HUES48 (cell line): Measurements from ENCODE around the gene OTUD6A.

ENCODE experiments used
- H3K27ac ChIP-seq: one replicate; pipeline ENCODE4 v1.7.0; 2013; ENCODE audit warnings: low read depth, low read length, inconsistent platforms
- H3K27me3 ChIP-seq: 2 replicates; pipeline ENCODE4 v1.6.1; 2013; ENCODE audit warnings: mild to moderate bottlenecking, low read length; ENCODE audit not compliant: control insufficient read depth, insufficient read depth
- H3K36me3 ChIP-seq: 2 replicates; pipeline ENCODE4 v1.6.1; 2013; ENCODE audit warnings: low read length; ENCODE audit not compliant: control insufficient read depth, insufficient read depth
- H3K4me1 ChIP-seq: 2 replicates; pipeline ENCODE4 v1.6.1; 2013; ENCODE audit warnings: mild to moderate bottlenecking, low read length; ENCODE audit not compliant: control insufficient read depth, insufficient read depth
- H3K4me3 ChIP-seq: 2 replicates; pipeline ENCODE4 v1.5.1; 2013; ENCODE audit warnings: mild to moderate bottlenecking, low read depth, low read length
- H3K9ac ChIP-seq: 2 replicates; pipeline ENCODE4 v1.6.1; 2013; ENCODE audit warnings: mild to moderate bottlenecking, low read depth, low read length, moderate library complexity
- H3K9me3 ChIP-seq: 2 replicates; pipeline ENCODE4 v1.6.1; 2013; ENCODE audit warnings: low read length; ENCODE audit not compliant: control insufficient read depth, insufficient read depth

The OTUD6A gene

GRCh38 chrX:70049406-70049805 lies 12.9 kb upstream of the OTUD6A start:
- Histone ChIP-seq H3K9me3 (peaks cover 53% of the 10 kb centered on the region), H3K4me3 (no peak overlapping the region), H3K36me3 (no peaks in the 10 kb centered on the region), H3K27me3 (no peaks in the 10 kb centered on the region), H3K27ac (no peak overlapping the region), H3K4me1 (no peaks in the 10 kb centered on the region), H3K9ac (no peak overlapping the region)

DNA sequence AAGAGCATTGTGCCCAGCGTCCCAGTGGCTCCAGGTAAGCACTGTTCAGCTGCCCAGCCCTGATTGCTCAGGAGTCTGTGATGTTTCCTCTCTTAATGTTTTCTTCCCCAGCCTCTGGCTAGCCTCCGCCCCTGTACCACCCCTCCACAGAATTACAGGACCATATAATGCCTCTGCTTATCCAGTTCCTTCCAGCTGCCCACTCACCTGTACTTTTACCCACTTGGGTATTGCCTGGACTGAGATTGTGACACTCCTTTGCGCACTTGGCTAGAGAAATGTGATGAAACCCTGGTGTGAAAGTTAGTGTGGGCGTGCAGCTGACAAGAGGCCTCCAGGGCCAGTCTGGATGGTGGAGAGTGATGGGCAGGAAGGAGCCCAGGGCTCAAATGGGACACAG lies 12.3 kb upstream of the OTUD6A start, which contains the start of gene AWAT2:
Gene AWAT2 (minus strand): TSS at position 14 of the 400 bp plus-strand sequence. CDS start 6 bp downstream, at position 8.
- Histone ChIP-seq H3K9me3 (peaks cover 55% of the 10 kb centered on the region), H3K27ac (no peak within 1 kb of the TSS), H3K4me1 (no peaks in the 10 kb centered on the region), H3K36me3 (no peaks in the 10 kb centered on the region), H3K27me3 (no peaks in the 10 kb centered on the region), H3K9ac (no peak within 1 kb of the TSS), H3K4me3 (no peak within 1 kb of the TSS)

DNA sequence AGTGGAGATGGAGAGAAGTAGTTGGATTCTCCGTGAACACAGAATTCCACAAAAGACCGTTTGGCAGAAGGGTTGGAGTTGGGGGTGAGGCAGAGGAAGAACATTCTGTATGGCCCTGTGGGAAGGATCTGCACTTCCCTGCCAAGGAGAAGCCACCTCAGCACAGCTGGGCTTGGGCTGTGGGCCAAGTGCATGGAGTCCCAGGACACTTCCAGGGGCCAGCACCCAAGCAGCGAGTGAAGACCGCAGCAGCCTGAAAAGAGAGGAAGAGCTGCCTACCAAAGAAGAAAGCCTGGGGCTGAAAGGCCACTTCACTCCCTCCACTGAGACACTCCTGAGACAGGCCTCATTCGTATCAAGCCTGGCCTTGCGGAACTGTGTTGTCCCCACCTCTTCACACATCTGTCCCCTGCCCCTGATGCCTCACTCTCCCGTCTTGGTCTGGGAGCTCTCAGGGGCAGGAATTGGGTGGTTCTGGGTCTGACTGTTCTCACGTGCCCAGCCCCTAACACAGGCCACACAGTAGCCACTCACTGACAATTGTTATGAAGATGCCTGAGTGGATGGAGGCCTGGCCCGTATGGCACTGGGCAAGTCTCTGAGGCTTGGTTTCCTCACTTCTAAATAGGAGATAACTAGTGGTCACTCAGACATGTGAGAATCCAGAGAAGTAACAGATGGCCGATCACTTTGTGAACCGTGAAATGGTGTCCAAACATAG lies 9.2 kb upstream of the OTUD6A start:
- Histone ChIP-seq H3K9ac (no peak overlapping the region), H3K4me1 (no peaks in the 10 kb centered on the region), H3K27ac (no peak overlapping the region), H3K9me3 (peaks cover 49% of the 10 kb centered on the region), H3K4me3 (no peak overlapping the region), H3K27me3 (no peaks in the 10 kb centered on the region), H3K36me3 (no peaks in the 10 kb centered on the region)

GRCh38 chrX:70054391-70054790 lies 7.9 kb upstream of the OTUD6A start:
- Histone ChIP-seq H3K4me1 (no peaks in the 10 kb centered on the region), H3K36me3 (no peaks in the 10 kb centered on the region), H3K9ac (no peak overlapping the region), H3K4me3 (no peak overlapping the region), H3K27me3 (no peaks in the 10 kb centered on the region), H3K27ac (no peak overlapping the region), H3K9me3 (peaks cover 44% of the 10 kb centered on the region)

DNA sequence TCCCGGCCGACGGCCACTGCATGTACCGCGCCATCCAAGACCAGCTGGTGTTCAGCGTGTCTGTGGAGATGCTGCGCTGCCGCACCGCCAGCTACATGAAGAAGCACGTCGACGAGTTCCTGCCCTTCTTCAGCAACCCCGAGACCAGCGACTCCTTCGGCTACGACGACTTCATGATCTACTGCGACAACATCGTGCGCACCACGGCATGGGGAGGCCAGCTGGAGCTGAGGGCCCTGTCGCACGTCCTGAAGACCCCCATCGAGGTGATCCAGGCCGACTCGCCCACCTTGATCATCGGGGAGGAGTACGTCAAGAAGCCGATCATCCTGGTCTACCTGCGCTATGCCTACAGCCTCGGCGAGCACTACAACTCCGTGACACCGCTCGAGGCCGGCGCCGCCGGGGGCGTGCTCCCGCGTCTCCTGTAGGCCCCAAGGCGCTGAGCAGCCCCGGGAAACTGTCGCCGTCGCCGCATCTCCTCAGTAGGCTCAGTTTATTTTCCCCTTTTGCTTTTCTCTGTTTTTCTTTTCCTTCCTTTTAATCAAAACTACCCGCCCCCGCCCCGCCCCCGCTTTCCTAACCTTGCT lies 799 bp downstream of the OTUD6A start:
- H3K36me3 ChIP-seq = no peaks in the 10 kb centered on the region
- H3K9me3 ChIP-seq = peaks cover 32% of the 10 kb centered on the region
- H3K4me3 ChIP-seq = no peak overlapping the region
- H3K4me1 ChIP-seq = no peaks in the 10 kb centered on the region
- no peak overlapping the region for H3K9ac ChIP-seq
- H3K27ac ChIP-seq = no peak overlapping the region
- H3K27me3 ChIP-seq = no peaks in the 10 kb centered on the region

- Histone ChIP-seq H3K9ac (no peak overlapping the region), H3K4me3 (no peak overlapping the region), H3K27ac (no peak overlapping the region), H3K9me3 (peaks cover 29% of the 10 kb centered on the region), H3K4me1 (no peaks in the 10 kb centered on the region), H3K27me3 (no peaks in the 10 kb centered on the region), H3K36me3 (no peaks in the 10 kb centered on the region)
Measured at GRCh38 chrX:70066646-70067045, 4.4 kb downstream of the OTUD6A start.

- H3K9ac ChIP-seq = no peak overlapping the region
- no peaks in the 10 kb centered on the region for H3K36me3 ChIP-seq
- H3K4me1 ChIP-seq = no peaks in the 10 kb centered on the region
- H3K4me3 ChIP-seq = no peak overlapping the region
- H3K9me3 ChIP-seq = peaks cover 49% of the 10 kb centered on the region
- H3K27ac ChIP-seq = no peak overlapping the region
- no peaks in the 10 kb centered on the region for H3K27me3 ChIP-seq
Measured at GRCh38 chrX:70079297-70079696, 17.0 kb downstream of the OTUD6A start.

- no peak overlapping the region for H3K4me3 ChIP-seq
- H3K4me1 ChIP-seq = peaks cover under 1% of the 10 kb centered on the region; the same call in 1 of the 2 replicates
- no peak overlapping the region for H3K9ac ChIP-seq
- H3K27me3 ChIP-seq = no peaks in the 10 kb centered on the region
- no peak overlapping the region for H3K27ac ChIP-seq
- H3K36me3 ChIP-seq = no peaks in the 10 kb centered on the region
- H3K9me3 ChIP-seq = peaks cover 49% of the 10 kb centered on the region
Measured at GRCh38 chrX:70079870-70080269, 17.6 kb downstream of the OTUD6A start.

DNA sequence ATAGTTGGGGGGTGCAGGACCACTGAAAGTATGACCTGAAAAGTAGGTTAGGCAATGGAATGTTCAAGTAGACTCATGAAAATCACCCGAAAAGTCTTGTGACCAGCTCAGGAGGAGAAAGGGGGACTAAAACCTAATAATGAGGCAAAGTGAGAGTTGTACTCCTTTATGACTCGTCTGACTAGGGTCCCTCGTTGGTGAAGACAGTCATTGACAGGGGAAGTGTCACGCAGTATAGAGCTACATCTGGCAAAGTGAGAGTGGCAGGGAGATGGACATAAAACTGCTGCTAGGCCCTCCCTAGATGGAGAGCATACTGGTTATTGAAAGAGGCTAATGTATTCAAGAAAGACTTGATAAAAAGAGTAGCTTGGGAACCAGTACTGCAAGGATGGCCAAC lies 20.5 kb downstream of the OTUD6A start:
- Histone ChIP-seq H3K27me3 (no peaks in the 10 kb centered on the region), H3K36me3 (no peaks in the 10 kb centered on the region), H3K9ac (no peak overlapping the region), H3K4me3 (no peak overlapping the region), H3K27ac (no peak overlapping the region), H3K4me1 (peaks cover 3% of the 10 kb centered on the region; the same call in 1 of the 2 replicates), H3K9me3 (peaks cover 45% of the 10 kb centered on the region)

DNA sequence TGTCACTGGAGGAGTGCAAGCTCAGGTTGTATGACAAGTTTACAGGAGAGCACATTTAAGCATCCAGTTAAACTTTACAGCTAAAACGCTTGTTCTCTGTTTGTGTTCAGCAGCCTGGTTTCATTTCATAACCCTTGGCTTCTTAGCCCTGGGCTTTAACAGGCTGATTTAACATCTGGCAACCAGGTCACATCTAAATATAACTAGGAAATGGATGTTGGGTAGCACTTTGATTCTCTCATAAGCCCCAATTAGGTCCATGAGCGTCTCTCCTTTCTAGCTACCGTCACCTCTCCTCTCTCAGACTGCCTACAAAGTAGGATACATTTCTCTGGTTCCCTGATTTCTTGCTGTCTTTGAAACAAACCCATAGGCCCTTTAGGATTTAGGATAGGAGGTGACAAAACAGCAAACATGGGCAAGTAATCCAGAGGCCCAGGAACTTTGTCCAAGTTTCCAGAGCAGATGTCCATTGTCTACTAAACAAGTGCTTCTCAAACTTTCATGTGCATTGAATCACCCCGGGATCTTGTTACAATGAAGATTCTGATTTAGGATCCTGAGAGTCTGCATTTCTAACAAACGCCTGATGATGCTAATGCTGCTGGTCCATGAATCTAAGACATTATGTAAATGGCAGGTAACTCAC lies 22.5 kb downstream of the OTUD6A start:
- Histone ChIP-seq H3K27ac (no peak overlapping the region), H3K4me3 (no peak overlapping the region), H3K36me3 (no peaks in the 10 kb centered on the region), H3K9ac (no peak overlapping the region), H3K4me1 (peaks cover 3% of the 10 kb centered on the region; the same call in 1 of the 2 replicates), H3K9me3 (peaks cover 34% of the 10 kb centered on the region), H3K27me3 (no peaks in the 10 kb centered on the region)
